Measurements from ENCODE around the gene PDIK1L.

DNA sequence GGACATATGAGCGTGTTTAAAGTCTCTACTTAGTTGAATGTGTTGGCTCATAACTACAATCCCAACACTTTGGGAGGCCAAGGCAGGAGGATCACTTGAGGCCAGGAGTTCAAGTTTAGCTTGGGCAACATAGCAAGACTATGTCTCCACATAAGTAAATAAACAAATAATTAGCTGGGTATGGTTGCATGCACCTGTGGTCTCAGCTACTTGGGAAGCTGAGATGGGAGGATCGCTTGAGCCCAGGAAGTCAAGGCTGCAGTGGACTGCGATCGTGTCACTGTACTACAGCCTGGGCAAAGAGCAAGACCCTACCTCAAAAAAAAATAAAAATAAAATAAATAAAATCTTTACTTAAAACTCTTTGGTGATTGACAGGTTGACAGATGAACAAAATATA is 13.0 kb upstream of the PDIK1L start:
- TF ChIP-seq POLR2A (IDR thresholded peaks at IDR 0.05), result no peak
- TF ChIP-seq, protein P1, sequence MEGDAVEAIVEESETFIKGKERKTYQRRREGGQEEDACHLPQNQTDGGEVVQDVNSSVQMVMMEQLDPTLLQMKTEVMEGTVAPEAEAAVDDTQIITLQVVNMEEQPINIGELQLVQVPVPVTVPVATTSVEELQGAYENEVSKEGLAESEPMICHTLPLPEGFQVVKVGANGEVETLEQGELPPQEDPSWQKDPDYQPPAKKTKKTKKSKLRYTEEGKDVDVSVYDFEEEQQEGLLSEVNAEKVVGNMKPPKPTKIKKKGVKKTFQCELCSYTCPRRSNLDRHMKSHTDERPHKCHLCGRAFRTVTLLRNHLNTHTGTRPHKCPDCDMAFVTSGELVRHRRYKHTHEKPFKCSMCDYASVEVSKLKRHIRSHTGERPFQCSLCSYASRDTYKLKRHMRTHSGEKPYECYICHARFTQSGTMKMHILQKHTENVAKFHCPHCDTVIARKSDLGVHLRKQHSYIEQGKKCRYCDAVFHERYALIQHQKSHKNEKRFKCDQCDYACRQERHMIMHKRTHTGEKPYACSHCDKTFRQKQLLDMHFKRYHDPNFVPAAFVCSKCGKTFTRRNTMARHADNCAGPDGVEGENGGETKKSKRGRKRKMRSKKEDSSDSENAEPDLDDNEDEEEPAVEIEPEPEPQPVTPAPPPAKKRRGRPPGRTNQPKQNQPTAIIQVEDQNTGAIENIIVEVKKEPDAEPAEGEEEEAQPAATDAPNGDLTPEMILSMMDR (IDR thresholded peaks at IDR 0.05), result no peak
